GM18909 (cell line): Measurements from ENCODE around the gene ZDHHC5.

Experiments
- ATAC-seq: cut with Tn5 transposase; IDR thresholded peaks from one replicate; pipeline ENCODE4 v1.9.1; 2021; ENCODE audit warnings: mild to moderate bottlenecking; ENCODE audit not compliant: unreplicated experiment, poor library complexity

The ZDHHC5 gene, protein sequence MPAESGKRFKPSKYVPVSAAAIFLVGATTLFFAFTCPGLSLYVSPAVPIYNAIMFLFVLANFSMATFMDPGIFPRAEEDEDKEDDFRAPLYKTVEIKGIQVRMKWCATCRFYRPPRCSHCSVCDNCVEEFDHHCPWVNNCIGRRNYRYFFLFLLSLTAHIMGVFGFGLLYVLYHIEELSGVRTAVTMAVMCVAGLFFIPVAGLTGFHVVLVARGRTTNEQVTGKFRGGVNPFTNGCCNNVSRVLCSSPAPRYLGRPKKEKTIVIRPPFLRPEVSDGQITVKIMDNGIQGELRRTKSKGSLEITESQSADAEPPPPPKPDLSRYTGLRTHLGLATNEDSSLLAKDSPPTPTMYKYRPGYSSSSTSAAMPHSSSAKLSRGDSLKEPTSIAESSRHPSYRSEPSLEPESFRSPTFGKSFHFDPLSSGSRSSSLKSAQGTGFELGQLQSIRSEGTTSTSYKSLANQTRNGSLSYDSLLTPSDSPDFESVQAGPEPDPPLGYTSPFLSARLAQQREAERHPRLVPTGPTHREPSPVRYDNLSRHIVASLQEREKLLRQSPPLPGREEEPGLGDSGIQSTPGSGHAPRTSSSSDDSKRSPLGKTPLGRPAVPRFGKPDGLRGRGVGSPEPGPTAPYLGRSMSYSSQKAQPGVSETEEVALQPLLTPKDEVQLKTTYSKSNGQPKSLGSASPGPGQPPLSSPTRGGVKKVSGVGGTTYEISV

DNA sequence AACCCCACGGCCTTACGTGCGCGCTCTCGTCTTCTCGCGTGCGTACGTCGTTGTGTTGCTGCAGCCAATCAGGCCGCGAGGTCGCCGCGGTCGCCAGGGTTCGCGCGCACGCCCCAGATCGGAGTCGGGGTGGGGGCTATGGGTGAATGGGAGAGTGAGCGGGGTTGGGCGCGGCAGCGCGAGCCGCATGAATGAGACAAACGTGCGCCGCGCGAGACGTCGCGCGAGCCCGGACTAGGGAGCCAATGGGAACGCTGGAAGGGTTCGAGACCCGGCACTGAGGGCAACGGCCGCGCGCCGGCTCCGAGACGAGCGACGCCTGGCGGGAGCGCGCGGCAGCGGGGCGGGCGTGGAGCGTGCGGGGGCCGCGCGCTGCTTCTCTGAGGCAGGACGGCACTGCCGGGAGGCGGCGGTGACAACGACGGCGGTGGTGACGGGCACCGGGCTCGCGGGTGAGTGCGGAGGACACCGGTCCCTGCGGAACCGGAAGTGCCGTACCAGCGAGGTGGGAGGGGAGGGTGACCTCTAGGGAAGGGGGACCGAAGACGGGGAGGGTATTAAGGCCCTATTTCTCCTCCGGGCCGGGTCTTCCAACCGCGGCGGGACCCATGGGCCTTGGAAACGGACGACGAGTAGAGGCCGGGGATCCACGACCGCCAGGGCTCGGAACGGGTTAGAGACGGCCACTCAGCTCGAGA, at the start of gene ZDHHC5:
Gene ZDHHC5, plus strand, starts transcription at position 379 of the 698 bp plus-strand sequence. CDS start 4,977 bp downstream, outside the sequence.
- ATAC-seq: peak; percentile 88

DNA sequence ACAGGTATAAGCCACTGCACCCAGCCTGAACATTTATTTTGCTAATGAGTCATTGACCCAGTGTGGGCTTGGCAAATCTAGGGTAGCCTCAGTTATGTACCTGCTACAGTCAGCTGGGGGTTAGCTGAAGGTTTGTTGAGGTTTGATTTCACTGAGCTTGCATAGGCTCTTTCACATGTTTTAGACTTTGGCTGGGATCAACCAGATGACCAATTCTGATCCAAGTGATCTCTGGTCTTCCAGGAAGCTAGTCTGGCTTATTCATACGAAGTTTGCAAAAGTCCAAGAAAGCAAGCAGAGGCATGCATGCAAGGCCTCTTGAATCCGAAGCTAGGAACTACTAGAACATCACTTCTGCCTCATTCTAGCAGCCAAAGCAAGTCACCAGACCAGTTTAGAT, 49.5 kb upstream of the ZDHHC5 start:
- ATAC-seq: no peak

DNA sequence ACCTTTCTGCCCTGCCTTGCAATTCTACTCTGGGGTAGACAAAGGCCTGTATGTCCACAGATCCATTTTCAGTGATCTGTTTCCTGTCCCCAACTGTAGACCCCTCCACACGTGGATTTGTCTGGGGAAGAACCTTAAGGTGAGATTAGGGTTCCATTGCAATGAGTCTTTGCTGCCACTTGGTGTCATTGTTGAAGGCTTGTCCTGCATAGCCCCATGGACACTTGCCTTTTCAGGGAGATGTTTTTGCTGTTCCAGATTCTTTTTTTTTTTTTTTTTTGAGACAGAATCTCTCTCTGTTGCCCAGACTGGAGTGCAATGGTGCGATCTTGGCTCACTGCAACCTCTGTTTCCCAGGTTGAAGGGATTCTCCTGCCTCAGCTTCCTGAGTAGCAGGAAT, 48.6 kb upstream of the ZDHHC5 start:
- ATAC-seq: no peak

DNA sequence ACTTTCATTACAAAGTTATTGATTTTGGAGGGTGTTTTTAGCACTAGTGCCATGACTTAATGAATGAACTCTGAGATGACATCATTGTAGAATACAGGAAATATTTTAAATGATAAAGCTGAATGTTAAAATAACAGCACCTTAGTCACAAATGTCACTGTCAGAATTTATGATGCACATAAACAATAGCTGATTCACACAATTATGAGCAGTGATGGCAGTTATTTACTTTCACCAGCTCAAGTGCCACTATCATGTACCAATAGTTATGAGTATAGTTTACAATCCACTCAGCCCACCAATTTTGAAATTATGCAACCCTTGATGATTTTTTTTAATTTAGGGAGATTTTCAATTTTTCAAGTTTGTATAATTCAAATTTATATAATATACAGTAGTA, 47.4 kb upstream of the ZDHHC5 start:
- ATAC-seq: no peak

DNA sequence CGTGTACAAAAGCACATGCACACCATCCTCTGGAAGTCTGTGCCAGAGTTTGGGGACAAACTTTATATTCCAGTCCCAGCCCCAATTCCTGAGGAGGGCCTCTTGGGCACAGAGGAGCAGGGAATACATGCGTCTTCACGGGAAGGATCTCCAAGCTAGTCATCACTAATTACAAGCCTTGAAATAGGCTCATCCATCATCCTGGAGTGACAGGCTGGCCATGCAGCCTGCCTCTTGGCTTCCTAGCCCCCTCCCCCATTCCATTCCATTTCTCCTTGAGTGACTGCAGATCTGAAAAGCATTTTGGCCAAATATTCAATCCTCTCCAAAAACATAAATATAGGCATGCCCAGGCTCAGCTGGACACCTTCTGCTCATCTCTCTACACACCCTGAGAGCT, 45.7 kb upstream of the ZDHHC5 start:
- no peak for ATAC-seq

DNA sequence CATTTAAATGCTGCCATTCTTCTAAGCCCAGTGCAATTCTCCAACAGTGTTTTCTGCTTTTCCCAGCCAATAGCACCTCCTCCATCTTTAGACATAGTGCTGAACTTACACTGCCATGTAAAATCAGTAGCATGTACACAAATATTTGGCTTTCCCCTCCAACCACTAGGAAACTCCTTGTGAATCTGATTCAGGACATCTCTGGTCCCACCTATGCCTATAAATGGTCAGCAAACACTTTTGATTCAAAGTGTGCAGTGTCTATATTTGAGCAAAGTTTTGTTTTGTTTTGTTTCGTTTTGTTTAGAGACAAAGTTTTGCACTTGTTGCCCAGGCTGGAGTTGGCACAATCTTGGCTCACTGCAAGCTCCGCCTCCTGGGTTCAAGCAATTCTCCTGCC, 43.0 kb upstream of the ZDHHC5 start:
- ATAC-seq: no peak

DNA sequence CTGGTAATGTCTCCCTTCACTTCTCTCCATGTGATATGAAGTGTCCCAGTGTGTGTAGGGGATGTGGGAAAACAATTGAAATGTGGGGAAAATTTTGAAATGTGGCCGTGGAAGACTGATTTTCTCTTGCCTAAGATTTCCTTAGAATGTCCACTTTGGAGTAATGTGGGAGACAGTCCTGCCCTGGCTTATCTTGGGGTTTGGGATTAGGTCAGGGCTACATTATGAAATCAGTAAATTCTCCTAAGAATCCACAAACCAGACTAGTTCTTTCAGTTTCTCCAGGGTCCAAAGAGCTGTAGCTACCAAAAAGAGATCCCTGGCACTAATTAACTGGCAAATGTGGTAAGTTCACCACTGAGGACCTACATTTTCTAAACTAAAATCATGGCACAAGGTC, 41.0 kb upstream of the ZDHHC5 start:
- no peak for ATAC-seq

DNA sequence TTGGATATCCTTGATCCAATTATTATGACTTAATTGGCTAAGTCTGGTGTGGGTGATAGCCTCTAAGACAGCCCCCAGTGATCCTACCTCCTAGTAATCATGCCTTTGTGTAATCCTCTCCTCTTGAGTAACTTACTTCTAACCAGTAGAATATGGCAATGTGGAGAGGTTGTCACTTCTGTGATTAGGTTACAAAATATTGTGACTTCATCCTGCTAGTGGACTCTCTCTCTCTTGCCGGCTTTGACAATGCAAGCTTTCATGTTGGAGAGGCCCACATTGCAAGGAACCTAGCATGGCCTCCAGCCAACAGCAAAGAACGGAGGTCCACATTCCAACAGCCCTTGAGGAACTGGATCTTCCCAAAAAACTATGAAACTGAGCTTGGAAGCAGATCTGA, 37.7 kb upstream of the ZDHHC5 start:
- ATAC-seq: no peak

DNA sequence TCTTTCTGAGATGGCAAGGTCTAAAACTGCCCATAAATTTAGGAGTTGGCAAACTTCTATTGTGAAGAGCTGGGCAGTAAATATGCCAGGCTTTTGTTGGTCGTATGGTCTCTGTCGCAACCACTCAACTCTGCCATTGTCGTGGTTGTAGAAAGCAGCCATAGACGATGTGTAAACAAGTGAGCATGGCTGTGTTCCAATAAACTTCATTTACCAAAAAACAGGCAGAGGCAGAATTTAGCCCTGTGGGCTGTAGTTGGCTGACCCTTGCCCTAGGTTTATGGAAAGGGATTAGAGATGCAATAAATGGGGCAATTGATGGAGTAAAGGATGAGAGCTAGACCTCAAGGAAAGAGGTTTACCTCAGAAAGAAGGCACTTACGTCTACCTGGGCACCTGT, 35.8 kb upstream of the ZDHHC5 start:
- ATAC-seq: no peak

DNA sequence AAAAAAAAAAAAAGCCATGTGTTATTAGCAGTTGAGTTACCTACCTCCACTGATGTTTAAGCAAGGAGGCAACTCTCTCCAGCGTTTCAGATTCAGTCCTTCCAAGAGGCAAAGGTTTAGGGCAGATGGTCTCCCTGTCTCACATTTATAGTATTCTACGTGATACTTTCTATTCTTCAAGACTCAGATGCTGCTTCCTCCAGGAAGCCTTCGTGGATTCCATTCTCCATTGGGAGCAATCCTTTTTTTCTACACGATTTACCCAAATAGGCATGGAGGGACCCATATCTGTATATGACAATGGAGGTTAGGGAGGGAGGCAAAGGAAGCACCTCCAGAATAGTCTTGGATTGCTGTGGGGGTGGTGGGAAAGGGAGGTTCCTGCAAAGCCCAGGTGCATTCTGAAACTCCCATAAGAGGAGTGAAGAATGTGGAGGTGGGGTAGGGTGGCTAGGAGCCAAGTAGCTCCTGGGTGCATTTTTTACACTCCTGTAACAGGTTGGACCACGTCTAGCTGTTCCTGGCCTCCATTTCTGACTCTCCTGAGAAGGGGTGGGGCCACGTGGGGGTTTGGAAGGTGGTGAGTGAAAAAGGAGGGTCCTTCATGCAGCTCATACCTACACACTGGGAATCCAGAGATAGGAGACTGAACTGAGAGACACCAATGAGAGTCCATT, 34.4 kb upstream of the ZDHHC5 start:
- no peak for ATAC-seq

DNA sequence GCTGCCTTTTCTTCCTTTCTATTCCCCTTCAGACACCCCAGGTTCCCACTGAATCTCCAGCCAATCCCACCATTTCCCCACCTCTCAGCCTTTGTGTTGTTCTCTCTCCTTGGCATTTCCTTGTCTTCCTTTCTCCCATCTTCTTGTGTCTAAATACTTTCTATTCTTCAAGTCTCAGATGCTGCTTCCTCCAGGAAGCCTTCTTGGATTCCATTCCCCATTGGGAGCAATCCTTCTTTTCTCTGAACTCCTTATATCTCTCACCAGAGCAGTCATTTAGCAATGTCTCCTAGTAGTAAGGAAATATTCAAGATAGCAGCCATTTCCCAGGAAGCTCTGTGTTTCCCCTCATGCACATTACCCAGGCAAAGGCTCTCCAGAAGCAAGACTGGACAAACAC, 33.6 kb upstream of the ZDHHC5 start:
- no peak for ATAC-seq

DNA sequence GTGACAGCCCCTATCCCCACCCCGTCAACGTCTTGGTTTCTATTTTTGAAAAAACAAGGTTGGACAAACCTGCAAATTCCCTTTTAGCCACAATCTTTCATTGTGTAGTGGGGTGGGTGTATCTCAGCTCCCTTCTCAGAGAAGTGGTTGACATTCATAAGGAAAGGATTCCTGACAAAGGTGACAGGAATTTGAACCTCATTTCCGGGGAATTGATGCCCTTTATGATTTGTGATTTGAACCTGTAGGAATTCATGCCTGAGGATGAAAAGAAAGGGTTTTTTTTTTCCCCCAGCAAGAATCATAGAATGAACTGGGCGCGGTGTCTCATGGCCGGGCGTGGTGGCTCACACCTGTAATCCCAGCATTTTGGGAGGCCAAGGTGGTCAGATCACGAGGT, 32.7 kb upstream of the ZDHHC5 start:
- ATAC-seq: no peak

DNA sequence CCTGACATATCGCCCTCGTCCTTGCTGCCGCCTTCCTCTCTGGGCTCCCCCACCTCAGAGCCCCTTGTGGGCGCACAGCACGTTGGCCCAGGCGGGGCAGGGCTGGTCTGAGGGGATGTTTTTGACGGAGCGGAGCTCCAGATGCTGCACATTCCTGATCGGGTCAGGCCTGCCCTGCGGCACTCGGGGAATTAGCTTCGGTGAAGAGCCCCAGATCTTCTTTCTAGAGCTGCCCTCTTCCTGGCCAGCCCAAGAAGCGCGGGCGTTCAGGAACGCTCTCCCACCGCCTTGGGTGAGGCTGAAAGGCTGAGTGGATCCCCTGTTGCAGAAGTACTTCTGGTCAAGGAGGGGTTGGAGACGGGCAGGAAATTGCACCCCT, 30.3 kb upstream of the ZDHHC5 start:
- peak; percentile 5 for ATAC-seq

DNA sequence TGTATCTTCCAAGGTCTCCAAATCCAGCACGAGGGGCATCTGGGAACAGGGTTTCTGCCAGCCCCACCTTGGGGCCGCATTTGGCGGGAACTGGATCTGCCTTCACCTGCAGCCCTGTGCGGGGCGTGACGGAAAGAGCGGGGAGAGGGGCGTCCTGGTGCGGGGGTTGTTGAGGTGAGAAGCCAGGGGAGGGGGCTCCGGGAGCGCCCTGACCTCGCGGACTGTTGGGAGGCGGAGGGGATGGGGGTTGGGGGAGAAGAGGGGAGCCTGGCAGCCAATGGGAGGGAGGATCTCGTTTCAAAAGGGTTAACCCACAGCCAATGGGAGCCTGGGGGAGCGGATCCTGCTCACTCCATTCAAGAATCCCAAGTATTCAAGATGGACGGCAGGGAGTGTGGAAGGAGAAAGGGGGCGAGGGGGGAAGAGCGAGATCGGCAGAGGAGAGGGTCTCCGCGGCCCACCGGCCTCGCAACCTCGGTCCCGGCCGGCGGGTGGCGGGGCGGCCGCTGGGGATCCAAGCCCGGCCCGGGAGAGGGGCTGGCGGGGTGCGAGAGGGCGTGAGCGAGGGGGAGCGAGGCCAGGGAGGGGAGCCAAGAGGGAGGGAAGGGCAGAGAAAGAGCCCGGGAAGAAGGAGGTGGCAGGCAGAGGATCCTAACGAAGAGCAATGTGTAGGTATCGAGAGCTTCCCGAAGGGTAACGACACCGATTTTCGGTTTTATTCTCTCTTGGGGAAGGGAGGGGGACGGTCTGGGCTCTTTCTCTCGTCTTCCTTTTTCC, 29.7 kb upstream of the ZDHHC5 start:
- ATAC-seq: peak; percentile 59

DNA sequence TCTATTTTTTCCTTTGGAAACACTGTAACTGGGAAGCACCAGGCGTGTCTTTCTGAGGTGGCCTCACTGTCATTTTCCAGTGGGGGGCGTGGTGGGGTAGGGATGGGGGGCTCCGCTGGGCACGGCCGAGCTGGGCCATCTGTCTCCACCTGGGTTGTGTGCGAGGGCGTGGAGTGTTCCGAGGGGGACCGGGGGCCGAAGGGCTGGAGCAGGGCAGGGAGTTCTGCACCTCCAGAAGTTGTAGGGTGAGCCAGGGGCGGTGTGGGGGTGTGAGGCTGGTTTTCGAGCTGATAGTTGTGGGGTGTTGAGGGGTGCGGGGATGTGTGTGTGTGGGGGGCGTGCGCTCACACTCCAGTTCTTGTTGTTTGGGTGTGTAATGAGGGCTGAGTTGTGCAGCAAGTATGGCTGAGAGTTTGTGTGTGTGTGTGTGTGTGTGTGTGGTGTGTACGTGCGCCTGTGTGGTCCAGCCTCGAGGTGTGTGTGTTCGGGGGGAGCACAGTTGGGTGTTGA, 29.0 kb upstream of the ZDHHC5 start:
- ATAC-seq: no peak

DNA sequence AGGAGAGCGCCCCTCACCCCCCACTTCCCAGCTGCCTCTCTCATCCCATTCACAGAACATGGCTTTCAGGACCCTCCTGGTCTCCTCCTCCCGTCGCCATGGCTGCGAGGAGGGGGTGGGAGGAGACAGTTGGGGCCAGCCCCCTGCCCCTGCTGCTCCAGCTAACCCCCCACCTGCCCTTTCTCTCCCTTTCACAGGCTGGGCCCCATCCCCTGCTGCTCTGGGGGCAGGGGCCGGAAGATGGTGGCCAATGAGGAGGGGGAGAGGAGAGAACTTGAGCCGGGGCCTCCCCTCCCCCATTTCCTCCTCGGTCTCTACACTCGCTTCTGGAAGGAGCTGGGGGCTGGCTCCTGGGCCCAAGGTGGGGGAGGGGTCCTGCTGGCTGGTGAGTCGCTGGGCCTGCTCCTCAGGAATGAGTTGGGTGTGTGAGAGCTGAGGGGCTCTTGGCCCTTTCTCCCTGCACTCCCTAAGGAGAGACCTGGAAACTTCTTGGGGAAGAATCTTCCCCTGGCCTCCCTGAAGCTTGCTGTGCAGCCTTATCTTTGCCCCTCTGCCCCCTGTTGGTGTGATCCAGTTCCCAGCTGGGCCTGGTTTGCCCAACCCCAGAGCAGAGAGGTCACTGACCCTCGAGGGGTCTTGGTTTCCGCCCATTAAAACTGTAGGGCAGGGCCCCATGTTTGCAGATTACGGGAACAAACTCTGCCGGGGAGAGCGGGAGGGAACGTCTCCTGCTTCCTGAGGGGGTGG, 28.4 kb upstream of the ZDHHC5 start:
- no peak for ATAC-seq

DNA sequence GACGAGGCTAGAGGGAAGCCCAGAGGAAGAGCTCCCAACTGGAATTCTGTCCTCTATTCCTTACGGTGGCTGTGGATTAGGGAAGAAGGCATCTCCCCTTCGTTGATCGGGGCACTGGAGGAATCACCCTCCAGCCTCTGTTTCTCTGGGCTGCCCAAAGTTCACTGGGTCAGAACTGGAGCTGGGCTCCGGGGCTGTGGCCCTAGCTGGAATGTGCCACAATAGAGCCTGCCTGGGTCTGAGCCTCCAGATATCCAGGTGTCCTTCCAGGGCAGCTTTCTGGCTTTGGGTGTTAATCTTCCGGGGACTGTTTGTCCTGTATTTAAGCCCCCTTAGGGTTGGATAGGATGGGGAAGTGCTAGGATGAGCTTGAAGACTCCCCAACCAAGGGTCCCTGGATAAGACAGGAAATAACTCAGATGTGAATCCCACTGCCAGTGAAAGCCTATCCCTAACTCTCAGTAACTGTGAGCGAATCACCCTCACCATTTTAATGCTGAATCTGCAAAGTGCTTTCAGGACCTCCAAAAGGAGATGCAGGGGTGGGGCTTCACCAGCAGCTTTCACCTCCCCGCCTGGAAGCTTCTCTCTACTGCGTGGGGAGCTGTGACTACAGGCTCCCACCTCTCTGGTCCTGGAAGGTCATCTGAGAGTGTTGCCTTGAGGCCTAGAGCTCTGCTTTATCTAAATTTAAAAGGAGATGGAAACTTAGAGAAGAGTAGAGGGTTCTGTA, 27.7 kb upstream of the ZDHHC5 start:
- ATAC-seq: no peak

DNA sequence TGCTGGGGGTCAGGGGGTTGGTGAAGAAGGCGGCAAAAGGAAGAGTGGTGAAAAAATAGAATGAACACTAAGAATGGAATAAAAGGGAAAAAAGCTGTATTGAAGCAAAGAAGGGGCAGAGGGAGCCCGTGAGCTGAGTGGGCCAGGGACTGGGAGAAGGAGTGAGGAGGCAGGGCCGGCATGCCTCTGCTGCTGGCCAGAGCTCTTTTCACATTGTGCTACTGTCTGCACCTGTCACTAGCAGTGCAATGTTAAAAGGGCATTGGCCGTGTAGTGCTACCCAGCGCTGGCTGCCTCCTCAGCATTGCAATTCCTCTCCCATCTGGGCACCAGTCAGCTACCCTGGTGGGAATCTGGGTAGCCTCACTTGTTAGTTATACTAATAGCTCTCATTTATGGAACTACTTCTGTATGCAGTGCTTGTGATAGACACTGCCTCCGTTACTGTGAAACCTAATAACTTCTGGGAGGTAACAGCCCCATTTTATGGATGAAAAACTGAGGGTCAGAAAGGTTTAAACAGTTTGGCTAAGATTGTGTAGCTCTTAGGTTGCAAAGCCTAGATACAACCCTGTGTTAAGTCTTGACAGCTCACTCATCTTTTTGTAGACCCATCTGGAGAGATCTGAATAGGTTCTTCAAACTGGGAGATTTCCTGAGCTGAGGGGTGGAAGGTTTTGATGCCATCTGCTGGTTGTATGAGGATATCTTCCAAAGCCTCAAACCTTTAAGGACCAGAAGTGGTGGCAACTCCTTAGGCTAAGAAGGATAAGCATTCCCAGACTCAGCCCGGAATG, 26.7 kb upstream of the ZDHHC5 start:
- no peak for ATAC-seq
